ENCODE results near the gene AGMO.

Gene AGMO

GRCh38 chr7:15571301-15571878, 9.6 kb upstream of the AGMO start:
- Histone ChIP-seq H3K4me3 (ENCODE audit: low read length) (no peak overlapping the region), H2AK5ac (ENCODE audit: low read length) (no peak overlapping the region), H3K79me2 (ENCODE audit: control insufficient read depth, insufficient read depth, low read length) (no peaks in the 10 kb centered on the region)

GRCh38 chr7:15567652-15568051, 5.8 kb upstream of the AGMO start:
- Histone ChIP-seq H3K4me2 (ENCODE audit: low read length) (no peak overlapping the region), H4K5ac (ENCODE audit: low read length) (no peak overlapping the region), H2BK15ac (replicated peaks; ENCODE audit: low read depth) (no peak overlapping the region), H2BK120ac (ENCODE audit: low read depth, low read length) (no peak overlapping the region), H3K56ac (ENCODE audit: low read length) (no peak overlapping the region), H2BK5ac (ENCODE audit: low read length) (no peak overlapping the region), H3K4me1 (ENCODE audit: control insufficient read depth, low read depth, low read length) (no peaks in the 10 kb centered on the region), H3K4me3 (ENCODE audit: low read length) (no peak overlapping the region), H3K27me3 (ENCODE audit: insufficient read depth, low read length, poor library complexity) (no peaks in the 10 kb centered on the region), H3K9ac (ENCODE audit: low read length) (no peak overlapping the region), H3K18ac (ENCODE audit: low read length) (no peak overlapping the region), H3K23ac (ENCODE audit: low read length) (no peak overlapping the region), H3K79me2 (ENCODE audit: control insufficient read depth, insufficient read depth, low read length) (no peaks in the 10 kb centered on the region), H2AK5ac (ENCODE audit: low read length) (no peak overlapping the region), H3K27ac (ENCODE audit: low read depth, low read length) (no peak overlapping the region), H3K4ac (ENCODE audit: low read depth, low read length) (no peak overlapping the region), H3K79me1 (ENCODE audit: low read length) (no peaks in the 10 kb centered on the region), H3K36me3 (ENCODE audit: control insufficient read depth, insufficient read depth, low read length) (no peaks in the 10 kb centered on the region), H4K8ac (ENCODE audit: low read depth, low read length) (no peak overlapping the region)
- no CpG with 5 or more reads among the region's 2 CpGs for WGBS (ENCODE audit: extremely low coverage, insufficient coverage, low lambda C conversion rate)
- no peak for DNase-seq

More at GRCh38 chr7:15571301-15571878, 9.6 kb upstream of the AGMO start:
- no peak overlapping the region for H4K5ac ChIP-seq (ENCODE audit: low read length)
- DNase-seq: no peak
- H3K27me3 ChIP-seq (ENCODE audit: insufficient read depth, low read length, poor library complexity): no peaks in the 10 kb centered on the region
- H2BK15ac ChIP-seq (replicated peaks; ENCODE audit: low read depth): no peak overlapping the region
- H3K23ac ChIP-seq (ENCODE audit: low read length): no peak overlapping the region
- H3K4ac ChIP-seq (ENCODE audit: low read depth, low read length): no peak overlapping the region
- H3K56ac ChIP-seq (ENCODE audit: low read length): no peak overlapping the region
- no peak overlapping the region for H2BK120ac ChIP-seq (ENCODE audit: low read depth, low read length)
- H3K4me2 ChIP-seq (ENCODE audit: low read length): no peak overlapping the region
- no peaks in the 10 kb centered on the region for H3K36me3 ChIP-seq (ENCODE audit: control insufficient read depth, insufficient read depth, low read length)
- whole genome bisulfite sequencing (ENCODE audit: extremely low coverage, insufficient coverage, low lambda C conversion rate): no CpG with 5 or more reads among the region's 3 CpGs
- no peaks in the 10 kb centered on the region for H3K79me1 ChIP-seq (ENCODE audit: low read length)
- H3K9ac ChIP-seq (ENCODE audit: low read length): no peak overlapping the region
- H3K27ac ChIP-seq (ENCODE audit: low read depth, low read length): no peak overlapping the region
- no peak overlapping the region for H2BK5ac ChIP-seq (ENCODE audit: low read length)
- no peaks in the 10 kb centered on the region for H3K4me1 ChIP-seq (ENCODE audit: control insufficient read depth, low read depth, low read length)
- H3K18ac ChIP-seq (ENCODE audit: low read length): no peak overlapping the region
- no peak overlapping the region for H4K8ac ChIP-seq (ENCODE audit: low read depth, low read length)

- Histone ChIP-seq H3K4me1 (ENCODE audit: control insufficient read depth, low read depth, low read length) (no peaks in the 10 kb centered on the region), H2BK120ac (ENCODE audit: low read depth, low read length) (no peak overlapping the region), H2BK5ac (ENCODE audit: low read length) (no peak overlapping the region), H3K56ac (ENCODE audit: low read length) (no peak overlapping the region), H3K27ac (ENCODE audit: low read depth, low read length) (no peak overlapping the region), H4K8ac (ENCODE audit: low read depth, low read length) (no peak overlapping the region), H2AK5ac (ENCODE audit: low read length) (no peak overlapping the region), H3K27me3 (ENCODE audit: insufficient read depth, low read length, poor library complexity) (no peaks in the 10 kb centered on the region), H3K4me3 (ENCODE audit: low read length) (no peak overlapping the region), H3K36me3 (ENCODE audit: control insufficient read depth, insufficient read depth, low read length) (no peaks in the 10 kb centered on the region), H2BK15ac (replicated peaks; ENCODE audit: low read depth) (no peak overlapping the region), H3K79me1 (ENCODE audit: low read length) (no peaks in the 10 kb centered on the region), H3K4ac (ENCODE audit: low read depth, low read length) (no peak overlapping the region), H3K4me2 (ENCODE audit: low read length) (no peak overlapping the region), H3K23ac (ENCODE audit: low read length) (no peak overlapping the region), H3K9ac (ENCODE audit: low read length) (no peak overlapping the region), H3K18ac (ENCODE audit: low read length) (no peak overlapping the region), H3K79me2 (ENCODE audit: control insufficient read depth, insufficient read depth, low read length) (no peaks in the 10 kb centered on the region), H4K5ac (ENCODE audit: low read length) (no peak overlapping the region)
- WGBS (ENCODE audit: extremely low coverage, insufficient coverage, low lambda C conversion rate): no CpG with 5 or more reads among the region's 3 CpGs
- no peak for DNase-seq
Observed at GRCh38 chr7:15567036-15567435, 5.2 kb upstream of the AGMO start.

DNA sequence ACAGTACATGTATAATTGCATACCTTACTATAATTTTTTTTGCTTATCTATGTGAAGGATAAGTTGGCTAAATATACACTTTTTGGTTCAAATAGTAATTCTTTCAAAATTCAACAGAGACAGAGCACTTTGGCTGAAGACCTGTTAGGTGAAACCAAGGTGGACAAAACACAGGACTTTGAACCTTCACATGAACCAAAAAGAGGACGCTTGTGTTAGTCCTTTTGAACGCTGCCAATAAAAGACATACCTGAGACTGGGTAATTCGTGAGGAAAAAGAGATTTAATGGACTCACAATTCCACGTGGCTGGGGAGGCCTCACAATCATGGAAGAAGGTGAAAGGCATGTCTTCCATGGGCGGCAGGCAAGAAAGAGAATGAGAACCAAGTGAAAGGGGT, 4.7 kb upstream of the AGMO start:
- Histone ChIP-seq H3K56ac (ENCODE audit: low read length) (no peak overlapping the region), H4K5ac (ENCODE audit: low read length) (no peak overlapping the region), H4K8ac (ENCODE audit: low read depth, low read length) (no peak overlapping the region), H2BK15ac (replicated peaks; ENCODE audit: low read depth) (no peak overlapping the region), H3K27me3 (ENCODE audit: insufficient read depth, low read length, poor library complexity) (no peaks in the 10 kb centered on the region), H3K9ac (ENCODE audit: low read length) (no peak overlapping the region), H3K4me2 (ENCODE audit: low read length) (no peak overlapping the region), H3K27ac (ENCODE audit: low read depth, low read length) (no peak overlapping the region), H3K18ac (ENCODE audit: low read length) (no peak overlapping the region), H3K79me2 (ENCODE audit: control insufficient read depth, insufficient read depth, low read length) (no peaks in the 10 kb centered on the region), H2AK5ac (ENCODE audit: low read length) (no peak overlapping the region), H2BK120ac (ENCODE audit: low read depth, low read length) (no peak overlapping the region), H3K23ac (ENCODE audit: low read length) (no peak overlapping the region), H2BK5ac (ENCODE audit: low read length) (no peak overlapping the region), H3K4me1 (ENCODE audit: control insufficient read depth, low read depth, low read length) (no peaks in the 10 kb centered on the region), H3K36me3 (ENCODE audit: control insufficient read depth, insufficient read depth, low read length) (no peaks in the 10 kb centered on the region), H3K79me1 (ENCODE audit: low read length) (no peaks in the 10 kb centered on the region), H3K4me3 (ENCODE audit: low read length) (no peak overlapping the region), H3K4ac (ENCODE audit: low read depth, low read length) (no peak overlapping the region)
- DNase-seq: no peak
- WGBS (ENCODE audit: extremely low coverage, insufficient coverage, low lambda C conversion rate): no CpG with 5 or more reads among the region's 5 CpGs

- no peaks in the 10 kb centered on the region for H3K27me3 ChIP-seq (ENCODE audit: insufficient read depth, low read length, poor library complexity)
- H3K36me3 ChIP-seq (ENCODE audit: control insufficient read depth, insufficient read depth, low read length): no peaks in the 10 kb centered on the region
Observed at GRCh38 chr7:15560968-15561367, 847 bp downstream of the AGMO start.

GRCh38 chr7:15559416-15559928, 2.3 kb downstream of the AGMO start:
- Histone ChIP-seq H2AK5ac (ENCODE audit: low read length) (no peak overlapping the region), H3K27ac (ENCODE audit: low read depth, low read length) (no peak overlapping the region), H3K4ac (ENCODE audit: low read depth, low read length) (no peak overlapping the region), H3K56ac (ENCODE audit: low read length) (no peak overlapping the region), H2BK15ac (replicated peaks; ENCODE audit: low read depth) (no peak overlapping the region), H3K79me2 (ENCODE audit: control insufficient read depth, insufficient read depth, low read length) (no peaks in the 10 kb centered on the region), H3K18ac (ENCODE audit: low read length) (no peak overlapping the region), H3K27me3 (ENCODE audit: insufficient read depth, low read length, poor library complexity) (no peaks in the 10 kb centered on the region), H3K9ac (ENCODE audit: low read length) (no peak overlapping the region), H3K36me3 (ENCODE audit: control insufficient read depth, insufficient read depth, low read length) (no peaks in the 10 kb centered on the region), H3K79me1 (ENCODE audit: low read length) (no peaks in the 10 kb centered on the region), H3K23ac (ENCODE audit: low read length) (no peak overlapping the region), H2BK120ac (ENCODE audit: low read depth, low read length) (no peak overlapping the region), H3K4me1 (ENCODE audit: control insufficient read depth, low read depth, low read length) (peaks cover 3% of the 10 kb centered on the region), H4K5ac (ENCODE audit: low read length) (no peak overlapping the region), H2BK5ac (ENCODE audit: low read length) (no peak overlapping the region), H4K8ac (ENCODE audit: low read depth, low read length) (no peak overlapping the region), H3K4me3 (ENCODE audit: low read length) (no peak overlapping the region), H3K4me2 (ENCODE audit: low read length) (no peak overlapping the region)
- no CpG with 5 or more reads among the region's 3 CpGs for whole genome bisulfite sequencing (ENCODE audit: extremely low coverage, insufficient coverage, low lambda C conversion rate)
- no peak for DNase-seq

More at GRCh38 chr7:15560968-15561367, 847 bp downstream of the AGMO start:
- H4K5ac ChIP-seq (ENCODE audit: low read length): no peak overlapping the region
- WGBS (ENCODE audit: extremely low coverage, insufficient coverage, low lambda C conversion rate): no CpG with 5 or more reads among the region's 1 CpG
- no peak overlapping the region for H2BK15ac ChIP-seq (replicated peaks; ENCODE audit: low read depth)
- H3K23ac ChIP-seq (ENCODE audit: low read length): no peak overlapping the region
- no peak overlapping the region for H2BK120ac ChIP-seq (ENCODE audit: low read depth, low read length)
- H4K8ac ChIP-seq (ENCODE audit: low read depth, low read length): no peak overlapping the region
- no peak overlapping the region for H3K4ac ChIP-seq (ENCODE audit: low read depth, low read length)
- H3K79me1 ChIP-seq (ENCODE audit: low read length): no peaks in the 10 kb centered on the region
- H3K4me2 ChIP-seq (ENCODE audit: low read length): no peak overlapping the region
- no peak overlapping the region for H3K9ac ChIP-seq (ENCODE audit: low read length)
- no peak overlapping the region for H3K4me3 ChIP-seq (ENCODE audit: low read length)
- DNase-seq: no peak
- no peak overlapping the region for H2AK5ac ChIP-seq (ENCODE audit: low read length)
- H3K27ac ChIP-seq (ENCODE audit: low read depth, low read length): no peak overlapping the region
- peaks cover 3% of the 10 kb centered on the region for H3K4me1 ChIP-seq (ENCODE audit: control insufficient read depth, low read depth, low read length)
- H3K79me2 ChIP-seq (ENCODE audit: control insufficient read depth, insufficient read depth, low read length): no peaks in the 10 kb centered on the region
- no peak overlapping the region for H3K56ac ChIP-seq (ENCODE audit: low read length)
- H2BK5ac ChIP-seq (ENCODE audit: low read length): no peak overlapping the region
- no peak overlapping the region for H3K18ac ChIP-seq (ENCODE audit: low read length)

Data from mesendoderm (in vitro differentiated cells).